PC-9 (cell line): Measurements from ENCODE around the gene SETBP1.

ENCODE experiments used
- CTCF ChIP-seq: fragments of 200-600 bp; sonication (generic); conservative IDR thresholded peaks from 2 replicates; pipeline ENCODE4 v1.6.1; 2017; ENCODE audit warnings: mixed run types, antibody characterized with exemption, mild to moderate bottlenecking, moderate library complexity
- EZH2 ChIP-seq: fragments of 200-600 bp; sonication (generic); IDR thresholded peaks from 2 replicates; pipeline ENCODE4 v1.8.0; 2017; ENCODE audit warnings: antibody characterized with exemption, low read depth

- TF ChIP-seq CTCF: no peak
- TF ChIP-seq EZH2: no peak
Observed at GRCh38 chr18:44979748-44980147, 299.1 kb downstream of the SETBP1 start.
